Left ventricle myocardium inferior (tissue), 1 donor: ENCODE results near the gene CCDC92. TPM values are rescaled to one million over a fixed set of nuclear protein-coding genes. Genes with fewer than 3 reads are reported as not detected.
A peak's percentile ranks its signal among the peaks of the same experiment; 100 is the strongest.

Experiments used
- DNase-seq: peaks from one replicate; pipeline ENCODE4 v3.0.0-alpha.2; 2020
- H3K27ac ChIP-seq: fragments of 200-600 bp; replicated peaks from 2 replicates; pipeline ENCODE4 v1.8.0; 2021
- H3K27me3 ChIP-seq: fragments of 200-600 bp; 2 replicates; pipeline ENCODE4 v1.8.0; 2021; ENCODE audit warnings: low read depth
- H3K36me3 ChIP-seq: fragments of 200-600 bp; 2 replicates; pipeline ENCODE4 v1.8.0; 2021
- H3K4me1 ChIP-seq: fragments of 200-600 bp; 2 replicates; pipeline ENCODE4 v1.8.0; 2021
- H3K4me3 ChIP-seq: fragments of 200-600 bp; 2 replicates; pipeline ENCODE4 v1.8.0; 2021; ENCODE audit warnings: mild to moderate bottlenecking, moderate library complexity
- H3K9me3 ChIP-seq: fragments of 200-600 bp; replicated peaks from 2 replicates; pipeline ENCODE4 v1.8.0; 2021
- CTCF ChIP-seq: fragments of 200-600 bp; IDR thresholded peaks from 2 replicates; pipeline ENCODE4 v1.8.0; 2021; ENCODE audit warnings: antibody characterized with exemption, mild to moderate bottlenecking, borderline replicate concordance
- intact Hi-C: fragments of 100-400 bp; cut with micrococcal nuclease; formaldehyde crosslinking; loops from one replicate; pipeline ENCODE4 v1.11.0; 2022
- total RNA-seq: library from RNA; stranded (reverse); fragmentation: NEBNext Ultra II Directional; extraction: Animal tissue kit (Norgen Biotek cat#: 25700); gene quantifications from one replicate; pipeline ENCODE4 v1.2.1, GENCODE V29; 2021
- donor health status: DM: no; HTN: yes; CAD: no; lungs with severe emphysema.

The CCDC92 gene
- total RNA-seq, 1 donor from 2014 or later = 57.2 TPM

- intact Hi-C loops = loop anchor here (10.0 kb wide), 1 partner anchor 80 kb away; no protein-coding TSS in a partner anchor
- no peaks in the 10 kb centered on the region for H3K9me3 ChIP-seq
These were observed 12.3 kb upstream of the CCDC92 start for GRCh38 chr12:123984903-123985302.

GRCh38 chr12:123983822-123984485 is 11.3 kb upstream of the CCDC92 start:
- peak; percentile 73 for TF ChIP-seq CTCF
- Histone ChIP-seq H3K36me3 (peaks cover 20% of the 10 kb centered on the region), H3K4me1 (peaks cover 75% of the 10 kb centered on the region), H3K27ac (peak overlapping the region; percentile 16), H3K27me3 (no peaks in the 10 kb centered on the region), H3K9me3 (no peaks in the 10 kb centered on the region), H3K4me3 (no peak overlapping the region)
- intact Hi-C loops = loop anchor here (10.0 kb wide), 1 partner anchor 79 kb away; no protein-coding TSS in a partner anchor
- DNase-seq = no peak

More at GRCh38 chr12:123984903-123985302, 12.3 kb upstream of the CCDC92 start:
- DNase-seq = no peak
- H3K4me3 ChIP-seq = no peak overlapping the region
- peak overlapping the region; percentile 16 for H3K27ac ChIP-seq
- H3K27me3 ChIP-seq = no peaks in the 10 kb centered on the region
- peaks cover 84% of the 10 kb centered on the region for H3K4me1 ChIP-seq
- TF ChIP-seq CTCF = no peak
- peaks cover 16% of the 10 kb centered on the region for H3K36me3 ChIP-seq

GRCh38 chr12:123982269-123982668 is 9.6 kb upstream of the CCDC92 start:
- Histone ChIP-seq H3K4me3 (no peak overlapping the region), H3K27me3 (no peaks in the 10 kb centered on the region), H3K27ac (no peak overlapping the region), H3K36me3 (peaks cover 13% of the 10 kb centered on the region), H3K4me1 (peaks cover 63% of the 10 kb centered on the region), H3K9me3 (no peaks in the 10 kb centered on the region)
- no peak for DNase-seq
- TF ChIP-seq CTCF = no peak
- intact Hi-C loops = loop anchor here (10.0 kb wide), 1 partner anchor 77 kb away; no protein-coding TSS in a partner anchor

- DNase-seq = no peak
- intact Hi-C loops = no loop called here
- Histone ChIP-seq H3K36me3 (peaks cover 17% of the 10 kb centered on the region), H3K9me3 (no peaks in the 10 kb centered on the region), H3K4me3 (no peak overlapping the region), H3K4me1 (peaks cover 46% of the 10 kb centered on the region), H3K27ac (no peak overlapping the region), H3K27me3 (no peaks in the 10 kb centered on the region)
- TF ChIP-seq CTCF = no peak
These were observed 6.9 kb upstream of the CCDC92 start for GRCh38 chr12:123979566-123979965.

- TF ChIP-seq CTCF = no peak
- intact Hi-C loops = no loop called here
These were observed 3.7 kb upstream of the CCDC92 start for GRCh38 chr12:123976227-123976826.

More at GRCh38 chr12:123976227-123976826, 3.7 kb upstream of the CCDC92 start:
- no peak for DNase-seq
- H3K27ac ChIP-seq = no peak overlapping the region
- peaks cover 41% of the 10 kb centered on the region for H3K4me1 ChIP-seq
- H3K36me3 ChIP-seq = peaks cover 11% of the 10 kb centered on the region
- no peak overlapping the region for H3K4me3 ChIP-seq
- H3K9me3 ChIP-seq = no peaks in the 10 kb centered on the region
- H3K27me3 ChIP-seq = no peaks in the 10 kb centered on the region
